ENCODE measurements around the gene RHOD. TPM values are rescaled to one million over a fixed set of nuclear protein-coding genes. Genes with fewer than 3 reads are reported as not detected.
A peak's percentile ranks its signal among the peaks of the same experiment; 100 is the strongest.

The RHOD gene
- total RNA-seq, 1 donor from 2014 or later = 21.2 TPM

- no peaks in the 10 kb centered on the region for H3K36me3 Mint-ChIP-seq
- no peaks in the 10 kb centered on the region for H3K27me3 Mint-ChIP-seq
- no peak overlapping the region for H3K4me3 Mint-ChIP-seq
- H3K27ac Mint-ChIP-seq = no peak overlapping the region
- no peak for TF ChIP-seq CTCF (conservative IDR thresholded peaks at IDR 0.05)
- peaks cover 19% of the 10 kb centered on the region for H3K4me1 Mint-ChIP-seq (ENCODE audit: unreplicated experiment)
- H3K9me3 Mint-ChIP-seq = no peaks in the 10 kb centered on the region
- no peak for DNase-seq (ENCODE audit: extremely low spot score, unreplicated experiment)
Observed at GRCh38 chr11:67051945-67052488, 4.6 kb upstream of the RHOD start.

GRCh38 chr11:67052891-67053290, 3.8 kb upstream of the RHOD start:
- no peaks in the 10 kb centered on the region for H3K27me3 Mint-ChIP-seq
- no peak for TF ChIP-seq CTCF (conservative IDR thresholded peaks at IDR 0.05)
- no peak overlapping the region for H3K4me3 Mint-ChIP-seq
- DNase-seq (ENCODE audit: extremely low spot score, unreplicated experiment) = no peak
- no peak overlapping the region for H3K27ac Mint-ChIP-seq
- H3K4me1 Mint-ChIP-seq (ENCODE audit: unreplicated experiment) = peaks cover 19% of the 10 kb centered on the region
- no peaks in the 10 kb centered on the region for H3K36me3 Mint-ChIP-seq
- no peaks in the 10 kb centered on the region for H3K9me3 Mint-ChIP-seq

- no peaks in the 10 kb centered on the region for H3K36me3 Mint-ChIP-seq
- H3K4me1 Mint-ChIP-seq (ENCODE audit: unreplicated experiment) = peaks cover 19% of the 10 kb centered on the region
- no peaks in the 10 kb centered on the region for H3K27me3 Mint-ChIP-seq
- H3K4me3 Mint-ChIP-seq = no peak overlapping the region
- peak overlapping the region; percentile 73 for H3K27ac Mint-ChIP-seq
- peak; percentile 80 for TF ChIP-seq CTCF (conservative IDR thresholded peaks at IDR 0.05)
- H3K9me3 Mint-ChIP-seq = no peaks in the 10 kb centered on the region
- no peak for DNase-seq (ENCODE audit: extremely low spot score, unreplicated experiment)
Observed at GRCh38 chr11:67053896-67054329, 2.7 kb upstream of the RHOD start.

GRCh38 chr11:67054346-67054835, 2.3 kb upstream of the RHOD start:
- H3K4me1 Mint-ChIP-seq (ENCODE audit: unreplicated experiment) = peaks cover 19% of the 10 kb centered on the region
- TF ChIP-seq CTCF (conservative IDR thresholded peaks at IDR 0.05) = no peak
- DNase-seq (ENCODE audit: extremely low spot score, unreplicated experiment) = no peak
- H3K4me3 Mint-ChIP-seq = peak overlapping the region; percentile 84
- peak overlapping the region; percentile 100 for H3K27ac Mint-ChIP-seq
- no peaks in the 10 kb centered on the region for H3K27me3 Mint-ChIP-seq
- no peaks in the 10 kb centered on the region for H3K36me3 Mint-ChIP-seq
- H3K9me3 Mint-ChIP-seq = no peaks in the 10 kb centered on the region

- Mint-ChIP-seq H3K4me3 (peak overlapping the region; percentile 84), H3K27me3 (no peaks in the 10 kb centered on the region), H3K27ac (peak overlapping the region; percentile 100), H3K4me1 (ENCODE audit: unreplicated experiment) (peaks cover 19% of the 10 kb centered on the region), H3K9me3 (no peaks in the 10 kb centered on the region), H3K36me3 (no peaks in the 10 kb centered on the region)
- no peak for TF ChIP-seq CTCF (conservative IDR thresholded peaks at IDR 0.05)
- peak; percentile 80 for DNase-seq (ENCODE audit: extremely low spot score, unreplicated experiment)
Observed at GRCh38 chr11:67054836-67055523, 1.7 kb upstream of the RHOD start.
